Stimulated activated CD4-positive, alpha-beta T cell treated with anti-CD3 and anti-CD28 coated beads, Interleukin-12 subunit alpha, Interleukin-12 subunit beta, amount 100 ng/mL, for 48 hours (primary cell): Measurements from ENCODE around the gene ACRBP.
"Not testable (repeated sequence)": the region's sequence is repeated elsewhere in the genome, so short reads cannot be mapped to it uniquely, and the experiment has no call there.

Source experiments
- DNase-seq, 3 donors: peaks; one replicate each; pipeline ENCODE4 v3.0.0-alpha.2; 2020; ENCODE audit warnings: low read depth in 2 of 3, low spot score in 1 of 3

The ACRBP gene

GRCh38 chr12:6618483-6619225 is 28.6 kb downstream of the ACRBP start:
- no peak for DNase-seq

GRCh38 chr12:6615802-6616201 is 31.4 kb downstream of the ACRBP start:
- DNase-seq, result no peak

GRCh38 chr12:6614513-6615172 is 32.6 kb downstream of the ACRBP start:
- no peak for DNase-seq

- DNase-seq, result no peak
These were observed 33.3 kb downstream of the ACRBP start for GRCh38 chr12:6613776-6614512.

GRCh38 chr12:6613015-6613775 is 34.0 kb downstream of the ACRBP start:
- no peak for DNase-seq

GRCh38 chr12:6612652-6613014 is 34.6 kb downstream of the ACRBP start:
- no peak for DNase-seq

- no peak for DNase-seq
These were observed 35.0 kb downstream of the ACRBP start for GRCh38 chr12:6612247-6612646.

GRCh38 chr12:6608592-6609281 is 38.5 kb downstream of the ACRBP start:
- DNase-seq, result no peak

GRCh38 chr12:6607751-6608591 is 39.3 kb downstream of the ACRBP start:
- peak in 2 of 3 donors; percentile 51 to 53 for DNase-seq

GRCh38 chr12:6606331-6607131 is 40.7 kb downstream of the ACRBP start:
- peak in 1 of 3 donors; percentile 47 for DNase-seq

GRCh38 chr12:6605421-6606330 is 41.6 kb downstream of the ACRBP start:
- DNase-seq, result peak in 2 of 3 donors; percentile 23 to 31

- DNase-seq, result no peak
These were observed 42.8 kb downstream of the ACRBP start for GRCh38 chr12:6604259-6605029.

GRCh38 chr12:6603095-6603567 is 44.1 kb downstream of the ACRBP start:
- no peak for DNase-seq

GRCh38 chr12:6602526-6602925 is 44.7 kb downstream of the ACRBP start:
- no peak for DNase-seq

GRCh38 chr12:6595673-6596072 is 51.6 kb downstream of the ACRBP start:
- DNase-seq, result not testable (repeated sequence)

GRCh38 chr12:6592087-6592486 is 55.1 kb downstream of the ACRBP start:
- no peak for DNase-seq
